ENCODE measurements around the gene ZNF106.

GRCh38 chr15:42373274-42373673 is 117.7 kb downstream of the ZNF106 start:
- TF ChIP-seq CTCF (IDR thresholded peaks at IDR 0.05) (no peak), POLR2A (IDR thresholded peaks at IDR 0.05) (no peak)

All from vagina (tissue), 2 donors.